Suppressor macrophage (primary cell): ENCODE results near the gene KPNA5.
"Not testable (repeated sequence)": the region's sequence is repeated elsewhere in the genome, so short reads cannot be mapped to it uniquely, and the experiment has no call there.

Experiments
- DNase-seq, 4 experiments: peaks; one replicate each; pipeline ENCODE4 v3.0.0-alpha.2; 2020 to 2022
- total RNA-seq, 17 experiments: gene quantifications; one replicate each; lab custom pipeline; 2026; ENCODE audit warnings: mixed read lengths in 6 of 17, inconsistent platforms in 3 of 17; lab: John Stamatoyannopoulos, UW

The KPNA5 gene
- 5.0 to 18.6 (median 9.6) reads per million in 17 experiments for total RNA-seq

DNA sequence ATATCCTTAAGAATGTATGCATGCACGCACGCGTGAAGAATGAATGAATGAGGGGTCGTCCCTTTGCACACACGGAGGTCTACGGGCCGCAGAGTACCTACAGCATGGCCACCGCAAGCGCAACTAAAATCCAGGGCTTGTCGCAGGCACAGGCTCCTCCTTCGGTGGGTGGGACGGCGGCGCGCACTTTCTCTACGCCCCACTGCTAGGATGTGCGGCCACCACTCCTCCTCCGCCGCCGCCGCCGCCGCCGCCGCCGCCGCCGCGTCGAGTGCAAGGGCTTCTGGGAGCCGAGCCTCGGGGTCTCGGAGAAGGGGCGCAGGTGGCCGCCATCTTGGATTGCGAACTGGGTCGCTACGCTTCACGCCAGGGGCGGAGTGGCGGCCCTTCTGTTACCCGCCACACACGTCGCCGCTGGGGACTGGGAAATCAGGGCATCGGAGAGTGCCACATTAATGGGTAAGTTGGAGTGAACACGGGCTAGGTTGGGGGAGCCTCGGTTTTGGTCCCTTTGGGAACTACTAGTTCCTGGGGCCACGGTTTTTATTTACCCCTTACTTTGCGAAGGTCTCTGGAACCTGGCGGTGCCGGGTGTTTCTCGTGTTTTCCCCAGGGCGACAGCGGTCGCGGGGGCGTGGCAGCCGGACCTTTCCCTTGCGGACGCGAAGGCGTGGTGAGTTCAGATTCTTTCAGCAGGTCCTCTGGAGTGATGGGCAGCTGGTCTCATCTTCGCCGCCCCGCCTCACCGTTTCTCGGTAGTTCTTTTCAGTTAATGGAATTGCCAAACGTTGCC is at the start of gene KPNA5:
Gene KPNA5, plus strand, starts transcription at position 332 of the 793 bp plus-strand sequence. Its CDS starts 124 bp downstream, at position 456.
- peak; percentile 92 to 95 (median 93) for DNase-seq

DNA sequence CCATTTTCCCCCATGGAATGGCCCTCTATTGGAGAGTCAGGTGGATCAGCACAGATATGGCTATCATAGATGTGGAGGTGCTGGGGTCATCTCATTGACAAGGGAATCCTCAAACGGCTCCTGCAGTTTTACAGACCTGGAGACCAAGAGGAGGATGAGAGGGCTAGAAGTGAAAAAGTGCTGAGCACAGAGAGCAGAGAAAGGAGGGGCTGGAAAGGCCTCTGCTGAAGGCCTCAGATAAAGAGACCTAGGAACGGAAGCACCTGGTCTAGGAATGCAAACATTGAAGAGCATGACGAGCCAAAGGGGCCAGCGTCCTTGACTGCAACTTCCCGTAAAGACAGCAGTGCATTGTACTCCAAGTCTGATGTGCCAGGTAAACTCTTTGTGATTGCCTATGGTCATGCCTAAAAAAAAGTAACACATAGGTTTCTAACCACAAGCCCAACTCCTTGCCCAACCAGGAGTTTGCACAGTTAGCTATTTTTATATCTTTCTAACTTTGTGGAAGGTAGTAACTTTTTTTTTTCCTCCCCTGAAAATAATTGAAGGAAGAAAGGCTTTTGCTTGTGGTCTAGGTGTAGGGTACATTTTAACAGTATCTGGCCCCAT is 49.5 kb upstream of the KPNA5 start:
- no peak for DNase-seq

DNA sequence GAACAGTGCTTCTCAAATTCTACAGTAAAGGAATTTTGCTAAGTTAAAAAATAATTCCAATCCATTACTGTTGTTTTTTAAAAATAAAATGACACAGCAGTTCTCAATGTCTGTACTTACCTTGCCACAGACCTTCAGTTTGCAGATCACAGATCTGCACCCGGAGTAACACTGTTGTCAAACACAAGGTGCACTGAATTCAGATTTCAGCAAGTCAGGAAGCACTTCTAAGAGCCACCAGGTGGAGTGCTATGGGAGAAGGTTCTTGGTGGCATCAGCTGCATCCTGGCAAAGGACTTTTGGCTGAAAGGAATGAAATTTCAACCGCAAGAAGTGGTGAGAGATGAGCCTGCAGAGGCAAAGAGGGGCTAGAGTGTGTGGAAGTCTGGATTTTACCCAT is 47.3 kb upstream of the KPNA5 start:
- no peak for DNase-seq

DNA sequence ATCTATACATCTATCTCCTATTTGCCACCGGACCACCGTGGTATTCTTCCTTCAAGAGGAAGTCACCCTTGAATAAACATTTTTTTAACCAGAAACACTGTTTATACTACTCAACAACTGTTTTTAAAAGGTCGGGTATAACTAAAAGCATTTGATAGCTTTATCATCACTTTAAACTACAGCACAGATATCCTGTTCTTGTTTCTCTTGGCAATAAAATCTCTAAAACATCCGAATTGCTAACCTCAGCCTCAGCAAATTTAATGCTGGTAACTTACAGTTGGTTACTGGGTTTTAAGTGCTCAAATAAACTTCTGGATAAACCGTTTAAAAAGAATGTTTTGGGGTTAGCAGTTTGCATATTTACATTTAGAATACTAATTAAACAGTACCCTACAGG is 32.9 kb upstream of the KPNA5 start:
- no peak for DNase-seq

DNA sequence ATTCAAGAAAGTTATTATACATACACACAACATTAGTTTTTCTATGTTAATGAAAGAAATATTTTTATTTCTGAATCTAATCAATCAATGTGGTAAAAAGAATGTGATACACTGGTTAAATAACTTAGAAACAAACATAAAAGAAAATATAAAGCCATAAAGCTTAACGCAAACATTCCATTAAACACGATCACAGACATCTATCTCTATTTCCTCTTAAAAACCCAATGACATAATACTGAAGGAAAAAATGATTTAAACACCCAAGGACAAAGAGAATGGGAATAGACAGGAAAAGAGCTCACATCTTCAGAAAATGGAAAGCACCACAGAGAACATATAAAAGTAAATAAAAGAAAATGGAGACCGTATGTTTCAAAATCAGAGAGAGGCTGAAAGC is 31.9 kb upstream of the KPNA5 start:
- DNase-seq: no peak

DNA sequence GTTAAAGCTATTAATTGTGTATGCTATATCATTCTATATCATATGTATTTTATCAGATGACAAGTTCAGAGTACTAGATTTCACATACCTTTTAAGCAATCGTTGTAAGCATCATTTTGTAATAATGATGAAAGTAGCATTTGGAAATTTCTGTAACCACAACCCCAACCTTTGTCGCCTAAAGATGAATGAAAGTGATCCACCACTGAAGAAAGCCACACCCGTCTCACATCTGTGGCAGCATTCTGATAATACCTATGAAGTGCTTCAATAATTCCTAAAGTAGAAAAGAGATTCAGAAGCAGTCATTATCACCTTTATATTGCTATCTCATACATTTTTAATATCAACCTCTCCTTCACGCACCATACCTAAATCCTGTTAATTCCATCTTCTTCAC is 29.1 kb upstream of the KPNA5 start:
- DNase-seq: no peak

DNA sequence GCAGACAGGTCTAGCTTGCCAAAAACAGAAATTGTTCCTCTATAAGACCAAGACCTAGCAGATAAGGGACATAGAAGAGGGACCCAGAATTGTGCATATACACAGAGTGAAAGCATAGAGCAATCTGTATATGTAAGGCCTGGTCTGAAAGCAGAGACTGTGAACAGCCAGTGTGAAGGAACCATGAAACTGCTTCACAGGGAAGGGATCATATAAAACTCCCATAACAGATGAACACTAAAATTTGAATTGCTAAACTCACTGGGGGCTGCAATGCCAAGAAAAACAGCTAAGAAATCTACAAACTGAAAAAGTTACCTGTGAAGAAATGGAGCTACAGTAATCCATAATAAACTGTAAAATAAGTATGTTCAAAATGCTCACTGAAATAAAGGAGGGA is 19.4 kb upstream of the KPNA5 start:
- DNase-seq: no peak

DNA sequence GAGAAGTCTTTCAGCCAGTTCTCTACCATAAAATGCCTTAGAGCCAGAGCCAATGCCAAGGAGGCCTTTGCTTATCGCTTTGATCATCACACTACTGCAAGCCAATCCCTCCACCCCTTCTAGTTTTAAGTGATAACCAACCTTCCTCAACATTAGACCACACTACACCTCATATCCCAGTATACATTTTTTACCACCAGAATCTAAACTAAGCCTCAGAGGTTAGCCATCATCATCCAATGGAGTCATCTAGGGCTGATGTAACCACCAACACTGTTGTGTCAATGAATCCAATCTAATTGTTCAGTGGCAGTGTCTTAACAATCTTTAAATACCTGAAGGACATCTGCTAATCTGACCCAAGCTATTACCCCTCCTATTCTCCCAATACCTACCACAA is 18.8 kb upstream of the KPNA5 start:
- DNase-seq: no peak

DNA sequence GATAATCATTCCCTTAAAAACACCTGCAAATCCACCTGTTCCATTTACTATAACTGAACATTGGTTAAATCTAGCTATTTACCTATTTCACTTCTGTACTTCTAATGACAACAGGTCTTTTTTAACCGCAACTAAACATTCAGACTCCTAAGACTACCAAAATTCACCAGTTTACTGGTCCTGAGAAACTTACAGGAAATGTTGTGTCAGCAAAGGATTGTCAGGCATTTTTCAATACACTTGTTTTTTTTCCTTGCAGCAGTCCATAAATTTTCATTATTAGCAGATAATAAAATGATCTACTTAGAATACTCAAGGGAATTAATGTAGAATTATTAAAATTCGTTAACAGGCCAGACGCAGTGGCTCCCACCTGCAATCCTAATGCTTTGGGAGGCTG is 17.7 kb upstream of the KPNA5 start:
- no peak for DNase-seq

DNA sequence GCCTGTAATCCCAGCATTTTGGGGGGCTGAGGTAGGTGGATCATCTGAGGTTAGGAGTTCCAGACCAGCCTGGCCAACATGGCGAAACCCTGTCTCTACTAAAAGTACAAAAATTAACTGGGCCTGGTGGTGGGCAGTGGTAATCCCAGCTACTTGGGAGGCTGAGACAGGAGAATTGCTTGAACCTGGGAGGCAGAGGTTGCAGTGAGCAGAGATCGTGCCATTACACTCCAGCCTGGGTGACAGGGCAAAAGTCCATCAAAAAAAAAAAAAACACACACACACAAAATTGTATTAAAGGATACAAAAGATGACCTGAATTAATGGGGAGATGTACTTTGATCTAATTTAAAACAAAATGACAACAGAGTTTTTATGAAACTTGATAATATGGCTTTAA is 16.8 kb upstream of the KPNA5 start:
- DNase-seq: not testable (repeated sequence)

DNA sequence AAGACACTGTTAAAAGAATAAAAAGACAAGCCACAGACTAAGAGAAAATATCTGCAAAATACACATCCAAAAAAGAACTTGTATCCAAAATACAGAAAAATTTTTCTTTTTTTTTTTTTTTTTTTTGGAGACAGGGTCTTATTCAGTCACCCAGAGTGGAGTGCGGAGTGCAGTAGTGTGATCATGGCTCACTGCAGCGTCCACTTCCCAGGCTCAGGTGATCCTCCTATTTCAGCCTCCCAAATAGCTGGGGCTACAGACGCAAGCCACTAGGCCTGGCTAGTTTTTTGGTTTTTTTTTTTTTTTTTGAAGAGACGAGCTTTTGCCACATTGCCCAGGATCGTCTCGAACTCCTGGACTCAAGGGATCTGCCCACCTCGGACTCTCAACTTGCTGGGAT is 15.5 kb upstream of the KPNA5 start:
- DNase-seq: no peak

DNA sequence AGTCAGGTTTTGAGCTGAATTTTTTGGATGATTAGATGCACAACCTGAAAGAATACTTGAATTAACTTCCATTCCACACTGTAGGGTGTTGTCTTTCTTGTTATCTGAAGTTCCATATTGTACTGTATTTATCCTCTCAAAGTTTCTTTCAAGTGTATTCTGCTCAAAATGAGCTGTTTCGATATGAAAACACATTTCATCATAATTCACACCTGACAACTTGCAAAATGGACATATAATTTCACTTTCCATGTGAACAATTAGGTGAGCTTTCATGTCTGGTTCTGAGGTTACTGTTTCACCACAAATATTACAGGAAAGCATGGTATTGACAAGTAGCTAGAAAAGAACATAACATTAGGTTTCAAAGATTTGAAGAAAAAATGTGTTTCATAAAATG is 14.1 kb upstream of the KPNA5 start:
- no peak for DNase-seq

DNA sequence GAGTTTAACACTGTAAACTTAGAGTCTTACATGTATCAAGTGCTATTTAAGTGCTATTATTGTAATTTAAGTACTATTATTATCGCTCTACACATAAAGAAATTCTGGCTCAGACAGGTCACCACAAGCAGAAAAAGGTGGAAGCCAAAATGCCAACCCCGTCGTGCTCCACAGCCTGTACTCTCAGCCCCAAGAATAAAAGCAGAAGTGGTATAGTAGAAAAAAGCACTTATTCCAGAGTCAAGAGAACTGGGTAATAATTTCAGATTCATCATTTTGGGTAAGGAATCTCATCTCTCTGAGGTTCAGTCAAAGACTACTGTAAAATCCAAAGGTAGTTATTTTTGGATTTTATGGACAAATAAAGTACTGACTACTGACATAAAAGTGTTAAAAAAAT is 13.4 kb upstream of the KPNA5 start:
- peak; percentile 32 to 67 (median 57) for DNase-seq

DNA sequence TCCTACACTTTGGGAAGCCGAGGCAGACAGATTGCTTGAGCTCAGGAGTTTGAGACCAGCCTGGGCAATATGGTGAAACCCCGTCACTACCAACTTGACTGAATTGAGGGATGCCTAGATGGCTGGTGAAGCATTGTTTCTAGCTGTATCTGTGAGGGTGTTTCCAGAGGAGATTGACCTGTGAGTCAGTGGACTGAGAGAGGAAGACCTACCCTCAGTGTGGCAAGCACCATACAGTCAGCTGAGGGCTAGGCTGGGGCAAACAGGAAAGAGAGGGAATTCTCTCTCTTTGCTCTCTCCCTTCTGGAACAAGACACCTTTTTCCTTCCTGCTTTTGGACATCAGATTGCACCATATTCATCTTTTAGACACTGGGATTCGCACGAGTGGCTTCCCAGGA is 8.7 kb upstream of the KPNA5 start:
- no peak for DNase-seq

DNA sequence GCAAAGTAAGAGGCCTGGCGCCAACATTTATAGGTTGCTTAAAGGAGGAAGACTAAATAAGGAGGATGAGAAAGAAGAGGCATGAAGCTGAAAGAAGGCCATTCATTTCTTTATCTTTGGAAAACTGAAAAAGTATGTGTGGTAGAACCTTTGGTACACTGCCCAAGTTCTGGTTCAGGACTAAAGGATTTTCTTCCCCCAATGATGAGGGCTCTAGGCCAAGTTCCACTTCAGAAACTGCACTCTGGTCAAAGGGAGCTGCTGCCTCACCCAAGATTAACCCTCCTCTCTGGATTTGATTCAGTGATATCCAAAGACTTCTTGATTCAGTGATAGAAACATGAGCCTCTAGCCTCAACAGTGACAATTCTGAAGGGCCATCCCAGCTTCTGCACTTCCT is 5.0 kb upstream of the KPNA5 start:
- DNase-seq: no peak

DNA sequence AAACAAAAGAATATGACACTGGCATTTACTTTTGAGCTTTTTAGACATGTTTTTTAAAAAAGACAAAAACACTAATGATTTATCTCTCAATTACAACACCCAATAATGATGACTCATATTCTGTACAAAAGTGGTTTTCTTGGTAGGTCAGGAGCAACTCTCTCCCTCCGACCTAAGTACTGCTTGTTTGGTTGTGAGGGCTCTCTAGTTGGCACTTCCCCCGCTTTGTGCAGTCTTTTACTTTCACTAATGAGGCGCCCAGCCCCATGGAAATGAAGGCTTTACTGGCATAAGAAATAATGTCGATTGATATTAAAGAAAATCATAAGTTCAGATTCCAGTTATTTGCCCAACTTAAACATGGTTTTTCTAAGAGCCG is 1.3 kb downstream of the KPNA5 start:
- DNase-seq: peak; percentile 20 to 57 (median 54)

DNA sequence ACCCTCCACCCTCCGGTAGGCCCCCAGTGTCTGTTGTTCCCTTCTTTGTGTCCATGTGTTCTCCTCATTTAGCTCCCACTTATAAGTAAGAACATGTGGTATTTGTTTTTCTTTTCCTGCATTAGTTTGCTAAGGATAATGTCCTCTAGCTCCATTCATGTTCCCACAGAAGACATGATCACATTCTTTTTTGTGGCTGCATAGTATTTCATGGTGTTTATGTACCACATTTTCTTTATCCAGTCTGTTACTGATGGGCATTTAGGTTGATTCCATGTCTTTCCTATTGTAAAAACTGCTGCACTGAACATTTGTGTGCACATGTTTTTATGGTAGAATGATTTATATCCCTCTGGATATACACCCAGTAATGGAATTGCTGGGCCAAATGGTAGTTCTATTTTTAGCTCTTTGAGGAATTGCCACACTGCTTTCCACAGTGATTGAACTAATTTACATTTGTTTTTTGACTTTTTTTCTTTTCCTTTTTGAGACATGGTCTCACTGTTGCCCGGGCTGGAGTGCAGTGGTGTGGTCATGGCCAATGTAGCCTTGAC is 4.5 kb downstream of the KPNA5 start:
- no peak for DNase-seq

DNA sequence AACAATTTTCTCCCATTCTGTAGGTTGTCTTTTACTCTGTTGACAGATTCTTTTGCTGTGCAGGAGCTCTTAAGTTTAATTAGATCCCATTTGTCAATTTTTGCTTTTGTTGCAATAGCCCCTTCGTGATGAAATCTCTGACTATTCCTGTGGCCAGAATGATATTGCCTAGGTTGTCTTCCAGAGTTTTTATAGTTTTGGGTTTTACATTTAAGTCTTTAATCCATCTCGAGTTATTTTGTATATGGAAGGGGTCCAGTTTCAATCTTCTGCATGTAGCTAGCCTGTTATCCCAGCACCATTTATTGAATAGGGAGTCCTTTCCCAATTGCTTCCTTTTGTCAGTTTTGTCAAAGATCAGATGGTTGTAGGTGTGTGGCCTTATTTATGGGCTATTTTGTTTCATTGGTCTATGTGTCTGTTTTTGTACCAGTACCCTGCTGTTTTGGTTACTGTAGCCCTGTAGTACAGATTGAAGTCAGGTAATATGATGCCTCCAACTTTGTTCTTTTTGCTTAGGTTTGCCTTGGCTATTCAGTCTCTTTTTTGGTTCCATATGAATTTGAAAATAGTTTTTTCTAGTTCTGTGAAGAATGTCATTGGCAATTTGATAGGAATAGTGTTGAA is 5.6 kb downstream of the KPNA5 start:
- DNase-seq: not testable (repeated sequence)

DNA sequence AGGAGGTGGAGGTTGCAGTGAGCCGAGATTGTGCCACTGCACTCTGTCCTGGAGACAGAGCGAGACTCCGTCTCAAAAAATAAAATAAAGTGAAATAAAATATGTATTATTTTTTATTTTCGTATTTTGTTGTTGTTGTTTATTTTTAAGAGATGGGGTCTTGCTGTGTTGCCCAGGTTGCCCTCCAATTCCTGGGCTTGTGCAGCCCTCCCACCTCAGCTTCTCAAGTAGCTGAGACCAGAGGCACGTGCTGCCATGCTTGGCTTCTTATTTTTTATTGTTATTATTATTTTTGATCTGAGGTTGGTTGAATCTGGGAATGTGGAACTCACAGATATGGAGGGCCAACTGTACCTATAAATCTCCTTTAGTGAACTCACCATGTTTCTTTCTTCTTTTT is 10.1 kb downstream of the KPNA5 start:
- DNase-seq: no peak

DNA sequence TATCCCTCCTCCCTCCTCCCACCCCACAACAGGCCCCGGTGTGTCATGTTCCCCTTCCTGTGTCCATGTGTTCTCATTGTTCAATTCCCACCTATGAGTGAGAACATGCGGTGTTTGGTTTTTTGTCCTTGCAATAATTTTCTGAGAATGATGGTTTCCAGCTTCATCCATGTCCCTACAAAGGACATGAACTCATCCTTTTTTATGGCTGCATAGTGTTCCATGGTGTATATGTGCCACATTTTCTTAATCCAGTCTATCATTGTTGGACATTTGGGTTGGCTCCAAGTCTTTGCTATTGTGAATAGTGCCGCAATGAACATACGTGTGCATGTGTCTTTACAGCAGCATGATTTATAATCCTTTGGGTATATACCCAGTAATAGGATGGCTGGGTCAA is 11.9 kb downstream of the KPNA5 start:
- not testable (repeated sequence) for DNase-seq

DNA sequence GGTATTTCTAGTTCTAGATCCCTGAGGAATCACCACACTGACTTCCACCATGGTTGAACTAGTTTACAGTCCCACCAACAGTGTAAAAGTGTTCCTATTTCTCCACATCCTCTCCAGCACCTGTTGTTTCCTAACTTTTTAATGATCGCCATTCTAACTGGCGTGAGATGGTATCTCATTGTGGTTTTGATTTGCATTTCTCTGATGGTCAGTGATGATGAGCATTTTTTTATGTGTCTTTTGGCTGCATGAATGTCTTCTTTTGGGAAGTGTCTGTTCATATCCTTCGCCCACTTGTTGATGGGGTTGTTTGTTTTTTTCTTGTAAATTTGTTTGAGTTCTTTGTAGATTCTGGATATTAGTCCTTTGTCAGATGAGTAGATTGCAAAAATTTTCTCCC is 12.3 kb downstream of the KPNA5 start:
- DNase-seq: not testable (repeated sequence)

DNA sequence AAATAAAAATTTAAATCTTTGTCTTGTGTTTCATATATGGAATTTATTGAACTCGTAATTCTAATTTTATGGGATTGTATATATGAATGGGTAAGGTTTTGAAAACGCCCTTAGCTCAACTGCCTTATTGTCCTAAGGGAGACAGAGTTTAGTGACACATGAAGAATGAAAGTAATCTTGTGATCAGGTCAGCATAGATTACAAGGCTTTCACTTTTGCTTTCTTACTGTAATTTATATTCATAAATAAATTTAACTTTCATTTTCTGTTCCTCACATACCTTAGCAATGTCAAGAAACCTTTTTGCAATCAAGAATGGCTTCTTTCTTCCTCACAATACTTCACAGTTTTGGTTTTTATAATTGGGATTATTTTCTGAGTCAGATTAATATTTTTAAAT is 14.4 kb downstream of the KPNA5 start:
- DNase-seq: peak in 2 of 4 experiments; percentile 3 to 11

DNA sequence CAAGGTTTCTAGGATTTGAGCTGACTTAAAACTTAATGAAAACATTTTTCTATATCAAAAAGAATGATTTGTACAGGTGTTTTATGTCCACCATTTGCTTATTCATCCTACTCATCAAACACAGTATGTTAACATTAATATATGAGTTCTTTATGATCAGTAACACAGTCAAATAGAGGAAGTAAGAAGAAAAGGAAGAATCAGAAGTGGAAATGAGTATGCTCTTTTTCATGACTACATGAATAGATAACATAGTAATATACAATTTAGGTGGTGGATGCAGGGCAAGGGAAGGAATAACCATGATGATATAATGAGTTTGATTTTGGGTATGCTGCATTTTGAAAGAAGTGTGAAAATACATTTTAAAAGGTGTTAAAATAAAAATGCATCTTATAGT is 16.5 kb downstream of the KPNA5 start:
- DNase-seq: peak in 2 of 4 experiments; percentile 14 to 25

DNA sequence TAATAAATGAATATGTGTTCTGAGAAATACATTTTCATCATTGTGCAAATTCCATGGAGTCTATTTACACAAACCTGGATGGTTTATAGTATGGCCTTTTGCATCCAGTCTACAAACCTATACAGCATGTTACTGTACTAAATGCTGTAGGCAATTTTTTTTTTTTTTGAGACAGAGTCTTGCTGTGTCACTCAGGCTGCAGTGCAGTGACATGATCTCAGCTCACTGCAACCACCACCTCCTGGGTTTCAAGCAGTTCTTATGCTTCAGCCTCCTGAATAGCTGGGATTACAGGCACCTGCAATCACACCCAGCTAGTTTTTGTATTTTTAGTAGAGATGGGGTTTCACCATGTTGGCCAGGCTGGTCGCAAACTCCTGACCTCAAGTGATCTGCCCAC is 22.9 kb downstream of the KPNA5 start:
- DNase-seq: not testable (repeated sequence)
